ENCODE data around the gene FFAR2.

The FFAR2 gene

DNA sequence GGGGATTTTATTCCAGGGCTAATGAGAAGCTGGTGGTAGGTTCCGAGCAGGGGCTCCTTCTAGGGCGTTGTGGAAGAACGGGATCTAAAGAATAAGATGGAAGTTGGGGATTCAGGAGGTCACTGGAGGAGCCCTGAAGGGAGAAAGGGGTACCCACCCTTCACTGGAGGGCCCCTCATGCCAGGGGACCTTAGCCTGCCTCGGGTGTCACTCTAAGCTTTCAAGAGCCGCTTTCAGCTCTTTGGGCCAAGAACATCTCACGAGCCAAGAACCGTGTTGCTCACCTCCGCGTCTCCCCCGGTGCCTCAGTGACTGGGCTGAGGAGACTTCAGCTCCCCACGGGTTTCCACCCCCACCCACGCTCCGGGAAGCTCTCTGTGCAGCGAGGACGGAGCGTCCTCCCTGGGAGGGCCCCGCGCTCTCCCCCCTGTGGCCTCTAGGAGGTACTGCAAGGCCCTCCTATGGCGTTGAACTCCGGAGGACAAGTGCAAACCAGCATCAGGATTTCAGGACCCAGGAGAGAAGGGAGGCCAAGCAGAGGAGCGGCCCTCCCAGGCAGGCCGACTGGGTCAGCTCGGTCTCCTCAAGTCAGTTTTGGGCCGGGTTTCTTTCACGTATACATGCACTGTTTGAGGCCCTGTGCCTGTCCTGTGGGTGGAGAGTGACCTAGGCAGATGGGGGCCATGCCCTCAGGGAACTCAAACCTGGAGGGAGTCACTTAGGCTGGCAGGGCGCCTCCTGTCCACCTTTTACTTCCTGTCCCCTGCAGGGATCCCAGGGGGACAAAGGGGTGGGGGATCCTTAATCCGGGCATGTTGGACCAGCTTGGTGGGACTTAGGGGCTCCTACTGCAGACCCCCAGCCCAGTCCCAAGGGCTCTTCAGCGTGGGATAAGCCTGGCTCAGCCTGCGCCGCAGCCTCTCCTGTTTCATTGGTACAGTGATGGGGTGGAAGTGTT, 47.3 kb downstream of the FFAR2 start:
- Histone ChIP-seq H3K36me3 (ENCODE audit: control insufficient read depth, low read depth, low read length) (peaks cover 21% of the 10 kb centered on the region), H3K27me3 (ENCODE audit: control insufficient read depth, insufficient read depth, low read length) (no peaks in the 10 kb centered on the region), H3K27ac (ENCODE audit: low read length) (no peak overlapping the region), H3K4me3 (ENCODE audit: low read length) (no peak overlapping the region), H3K9me3 (ENCODE audit: control insufficient read depth, low read depth, low read length) (no peaks in the 10 kb centered on the region), H3K9ac (ENCODE audit: low read length) (no peak overlapping the region), H3K4me1 (ENCODE audit: control insufficient read depth, low read depth, low read length) (peaks cover 2% of the 10 kb centered on the region)

DNA sequence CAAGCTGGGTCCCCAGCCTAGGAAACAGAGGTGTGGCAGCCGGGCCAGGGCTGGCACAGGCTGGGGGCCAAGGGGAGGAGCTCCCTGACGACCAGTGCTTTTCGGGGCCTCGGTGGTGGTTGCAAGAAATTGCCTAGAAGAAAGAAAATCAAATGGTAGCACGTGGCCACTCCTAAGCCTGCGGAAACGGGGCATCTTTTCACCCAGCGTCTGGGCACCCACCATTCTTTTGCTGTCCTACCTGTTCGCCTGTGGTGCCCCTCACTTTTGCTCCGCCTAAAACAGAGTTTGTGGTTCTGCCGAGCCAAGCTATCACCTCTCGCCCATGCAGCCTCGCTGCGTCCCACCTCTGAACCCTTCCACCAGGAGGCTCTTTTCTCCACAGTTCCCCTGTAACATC, 49.3 kb downstream of the FFAR2 start:
- H3K27me3 ChIP-seq (ENCODE audit: control insufficient read depth, insufficient read depth, low read length), result no peaks in the 10 kb centered on the region
- no peaks in the 10 kb centered on the region for H3K9me3 ChIP-seq (ENCODE audit: control insufficient read depth, low read depth, low read length)
- peaks cover 2% of the 10 kb centered on the region for H3K4me1 ChIP-seq (ENCODE audit: control insufficient read depth, low read depth, low read length)
- no peak overlapping the region for H3K4me3 ChIP-seq (ENCODE audit: low read length)
- peaks cover 36% of the 10 kb centered on the region for H3K36me3 ChIP-seq (ENCODE audit: control insufficient read depth, low read depth, low read length)
- H3K9ac ChIP-seq (ENCODE audit: low read length), result no peak overlapping the region
- no peak overlapping the region for H3K27ac ChIP-seq (ENCODE audit: low read length)

DNA sequence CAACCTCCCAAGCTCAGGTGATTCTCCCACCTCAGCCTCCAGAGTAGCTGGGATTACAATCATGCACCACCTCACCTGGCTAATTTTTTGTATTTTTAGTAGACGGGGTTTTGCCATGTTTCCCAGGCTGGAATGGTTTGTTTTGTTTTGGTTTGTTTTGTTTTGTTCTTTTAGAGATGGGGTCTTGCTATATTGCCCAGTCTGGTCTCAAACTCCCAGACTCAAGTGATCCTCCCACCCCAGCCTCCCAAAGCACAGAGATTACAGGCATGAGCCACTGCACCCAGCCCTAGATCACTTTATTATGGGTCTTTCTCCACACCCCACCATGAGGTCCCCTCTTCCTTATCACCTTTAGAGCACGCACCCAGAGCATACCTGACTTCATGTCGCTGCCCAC, 50.2 kb downstream of the FFAR2 start:
- Histone ChIP-seq H3K27ac (ENCODE audit: low read length) (no peak overlapping the region), H3K4me3 (ENCODE audit: low read length) (no peak overlapping the region), H3K36me3 (ENCODE audit: control insufficient read depth, low read depth, low read length) (peaks cover 41% of the 10 kb centered on the region), H3K4me1 (ENCODE audit: control insufficient read depth, low read depth, low read length) (peaks cover 2% of the 10 kb centered on the region), H3K27me3 (ENCODE audit: control insufficient read depth, insufficient read depth, low read length) (no peaks in the 10 kb centered on the region), H3K9me3 (ENCODE audit: control insufficient read depth, low read depth, low read length) (no peaks in the 10 kb centered on the region), H3K9ac (ENCODE audit: low read length) (no peak overlapping the region)

DNA sequence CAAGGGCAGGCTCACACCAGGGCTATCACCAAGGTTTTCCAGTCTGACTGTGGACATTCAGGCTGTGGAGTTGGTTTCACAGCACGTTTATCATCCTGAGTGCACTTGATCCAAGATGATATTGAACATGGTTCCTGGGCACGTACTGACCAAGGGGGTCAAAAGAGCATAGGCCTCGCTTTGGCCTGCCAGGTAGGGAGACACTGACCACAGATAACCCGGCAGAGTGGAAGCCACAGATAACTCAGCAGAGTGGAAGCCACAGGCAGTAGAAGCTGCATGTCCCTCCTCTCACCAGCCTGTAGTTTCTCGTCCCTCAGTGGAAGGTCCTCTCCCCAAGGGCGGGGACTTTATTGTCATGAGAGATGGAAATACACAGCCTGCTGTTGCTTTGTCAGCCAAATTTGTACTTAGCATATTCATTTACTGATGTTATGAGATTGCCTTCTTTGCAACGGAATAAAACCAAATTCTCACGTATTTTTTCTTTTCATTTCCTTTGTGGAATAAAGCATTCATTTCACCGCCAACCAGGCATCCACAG, 51.0 kb downstream of the FFAR2 start:
- H3K27ac ChIP-seq (ENCODE audit: low read length), result no peak overlapping the region
- H3K27me3 ChIP-seq (ENCODE audit: control insufficient read depth, insufficient read depth, low read length), result no peaks in the 10 kb centered on the region
- no peak overlapping the region for H3K9ac ChIP-seq (ENCODE audit: low read length)
- H3K4me3 ChIP-seq (ENCODE audit: low read length), result no peak overlapping the region
- peaks cover 49% of the 10 kb centered on the region for H3K36me3 ChIP-seq (ENCODE audit: control insufficient read depth, low read depth, low read length)
- H3K4me1 ChIP-seq (ENCODE audit: control insufficient read depth, low read depth, low read length), result peaks cover 2% of the 10 kb centered on the region
- no peaks in the 10 kb centered on the region for H3K9me3 ChIP-seq (ENCODE audit: control insufficient read depth, low read depth, low read length)

DNA sequence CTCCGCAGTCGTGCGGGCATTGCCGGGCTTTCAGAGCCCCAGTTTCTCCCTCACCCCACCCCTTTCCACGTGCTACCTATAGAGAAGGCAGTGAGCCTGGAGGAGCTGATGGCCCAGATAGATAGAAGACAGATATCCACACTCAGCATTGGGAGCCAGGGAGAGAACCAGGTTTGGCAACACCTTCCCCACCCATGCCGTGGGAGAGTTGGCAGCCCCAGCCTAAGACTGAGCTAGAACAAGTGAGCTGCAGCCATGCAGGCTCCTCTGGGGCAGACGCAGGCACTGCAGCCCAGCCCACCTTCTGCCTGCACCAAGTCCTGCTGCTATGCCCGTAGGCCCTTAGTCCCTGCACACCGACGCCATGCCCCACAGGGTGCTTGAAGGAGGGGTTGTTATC, 52.6 kb downstream of the FFAR2 start:
- no peaks in the 10 kb centered on the region for H3K27me3 ChIP-seq (ENCODE audit: control insufficient read depth, insufficient read depth, low read length)
- H3K4me1 ChIP-seq (ENCODE audit: control insufficient read depth, low read depth, low read length), result no peaks in the 10 kb centered on the region
- H3K4me3 ChIP-seq (ENCODE audit: low read length), result no peak overlapping the region

More for the DNA sequence above, 52.6 kb downstream of the FFAR2 start:
- Histone ChIP-seq H3K9me3 (ENCODE audit: control insufficient read depth, low read depth, low read length) (no peaks in the 10 kb centered on the region), H3K27ac (ENCODE audit: low read length) (no peak overlapping the region), H3K9ac (ENCODE audit: low read length) (no peak overlapping the region), H3K36me3 (ENCODE audit: control insufficient read depth, low read depth, low read length) (peaks cover 57% of the 10 kb centered on the region)

All from iPS-18a (cell line).